K562 (cell line): Measurements from ENCODE around the gene IL12RB1. TPM values are rescaled to one million over a fixed set of nuclear protein-coding genes. Genes with fewer than 3 reads are reported as not detected.

ENCODE experiments used
- ADNP ChIP-seq: fragments of 200-800 bp; sonication (Bioruptor generic); IDR thresholded peaks from 2 replicates; pipeline ENCODE4 v1.6.1; 2016; ENCODE audit warnings: missing genetic modification characterization, missing compliant biosample characterization
- ARID1B ChIP-seq: fragments of 450-650 bp; IDR thresholded peaks from 2 replicates; pipeline ENCODE4 v1.6.1; 2016; ENCODE audit warnings: antibody characterized with exemption, mild to moderate bottlenecking, inconsistent platforms
- BHLHE40 ChIP-seq: IDR thresholded peaks from 2 replicates; pipeline ENCODE4 v1.6.1; 2011; ENCODE audit warnings: low read length, improper control_type of control experiment
- BRCA1 ChIP-seq, 2 experiments: fragments of 450-650 bp in 1 of 2; sonication (generic) in 1 of 2; formaldehyde crosslinking in 1 of 2; IDR thresholded peaks; 2 replicates each; pipeline versions ENCODE4 v1.5.0 to v1.6.1; 2017 to 2020; ENCODE audit warnings: mild to moderate bottlenecking in 1 of 2, missing genetic modification reagents in 1 of 2
- CTCF ChIP-seq, 3 experiments: IDR thresholded peaks in 2 of 3; conservative IDR thresholded peaks in 1 of 3; 2 replicates each; pipeline ENCODE4 v1.5.1; 2011 to 2012; ENCODE audit warnings: low read length in 3 of 3, mild to moderate bottlenecking in 3 of 3, control low read depth in 2 of 3, improper control_type of control experiment in 1 of 3, inconsistent platforms in 1 of 3, low read depth in 1 of 3, mixed read lengths in 1 of 3, moderate library complexity in 1 of 3; ENCODE audit not compliant: insufficient read depth in 2 of 3
- DEAF1 ChIP-seq: fragments of 450-650 bp; formaldehyde crosslinking; IDR thresholded peaks from 2 replicates; pipeline ENCODE4 v1.4.0; 2020; ENCODE audit warnings: mild to moderate bottlenecking, moderate library complexity
- EGR1 ChIP-seq: fragments of 450-650 bp; conservative IDR thresholded peaks from 2 replicates; pipeline ENCODE4 v1.6.1; 2017; ENCODE audit warnings: mild to moderate bottlenecking
- ELF1 ChIP-seq: fragments of 200-800 bp; sonication (Bioruptor generic); IDR thresholded peaks from 2 replicates; pipeline ENCODE4 v1.6.1; 2016; ENCODE audit warnings: missing genetic modification characterization, missing compliant biosample characterization
- FOXA1 ChIP-seq: fragments of 450-650 bp; IDR thresholded peaks from 2 replicates; pipeline ENCODE4 v1.6.1; 2016; ENCODE audit warnings: mild to moderate bottlenecking, borderline replicate concordance
- HDAC2 ChIP-seq: fragments of 450-650 bp; IDR thresholded peaks from 2 replicates; pipeline ENCODE4 v1.6.1; 2016; ENCODE audit warnings: mild to moderate bottlenecking
- HDGF ChIP-seq: fragments of 450-650 bp; IDR thresholded peaks from 2 replicates; pipeline ENCODE4 v1.6.1; 2016
- MCM2 ChIP-seq: fragments of 450-650 bp; IDR thresholded peaks from 2 replicates; pipeline ENCODE4 v1.6.1; 2017; ENCODE audit warnings: low read depth, mild to moderate bottlenecking
- MEIS2 ChIP-seq: fragments of 450-650 bp; IDR thresholded peaks from 2 replicates; pipeline ENCODE4 v1.6.1; 2014; ENCODE audit warnings: mild to moderate bottlenecking; ENCODE audit not compliant: partially characterized antibody
- MIER1 ChIP-seq: fragments of 450-650 bp; IDR thresholded peaks from 2 replicates; pipeline ENCODE4 v1.6.1; 2016; ENCODE audit warnings: antibody characterized with exemption, mild to moderate bottlenecking, low read depth
- PHF20 ChIP-seq: fragments of 450-650 bp; IDR thresholded peaks from 2 replicates; pipeline ENCODE4 v1.6.1; 2018; ENCODE audit not compliant: partially characterized antibody
- POLR3A ChIP-seq: IDR thresholded peaks from 2 replicates; pipeline ENCODE4 v1.6.1; 2011; ENCODE audit warnings: borderline replicate concordance, mild to moderate bottlenecking, moderate library complexity; ENCODE audit not compliant: insufficient read length, insufficient read depth; ENCODE audit errors: extremely low read depth
- PYGO2 ChIP-seq: fragments of 450-650 bp; IDR thresholded peaks from 2 replicates; pipeline ENCODE4 v1.6.1; 2016; ENCODE audit warnings: mild to moderate bottlenecking, missing genetic modification characterization, moderate library complexity, missing compliant biosample characterization
- TRIM25 ChIP-seq: fragments of 450-650 bp; IDR thresholded peaks from 2 replicates; pipeline ENCODE4 v1.7.0; 2016; ENCODE audit warnings: borderline replicate concordance
- ZNF24 ChIP-seq: fragments of 450-650 bp; IDR thresholded peaks from 2 replicates; pipeline ENCODE4 v1.6.1; 2016
- ZNF384 ChIP-seq: IDR thresholded peaks from 2 replicates; pipeline ENCODE4 v1.6.1; 2012; ENCODE audit warnings: low read depth, low read length, improper control_type of control experiment
- polyA plus RNA-seq, 8 experiments: library from polyadenylated mRNA; depleted of rRNA in 4 of 8; stranded (reverse) in 5 of 8; unstranded in 3 of 8; fragments of >200 nt; fragmentation: Nextera tagmentation in 2 of 8; fragmentation: Illumina TruSeq in 1 of 8; extraction: Ambion mirVana in 2 of 8; extraction: Trizol in 1 of 8; gene quantifications; 2 replicates each; pipeline versions ENCODE4 v1.2.1 to v1.2.3, GENCODE V29; 2011 to 2014; ENCODE audit warnings: inconsistent platforms in 1 of 8, missing spikeins in 1 of 8
- total RNA-seq, 7 experiments: library from RNA; depleted of rRNA in 6 of 7; stranded (reverse); fragments of >200 nt in 6 of 7; fragmentation: Illumina TruSeq in 2 of 7; extraction: Trizol in 2 of 7; gene quantifications; 2 replicates each; pipeline versions ENCODE4 v1.2.1 to v1.2.3, GENCODE V29; 2011 to 2021; ENCODE audit warnings: low replicate concordance in 1 of 7

Gene IL12RB1
- total and polyA plus RNA-seq, 9 of the 15 experiments (the other 6 are each of a cell fraction or from before 2014, with no cell fraction given), result 0.04 to 0.07 (median 0.06) TPM; not detected in 5

- TF ChIP-seq PYGO2 (tag), result no peak
- no peak for TF ChIP-seq MEIS2
- 0 out of 2 replicates have a peak, but pooled peaks have one; percentile 63 for TF ChIP-seq ZNF24
- TF ChIP-seq HDAC2, result peak; percentile 96
- TF ChIP-seq TRIM25, result peak; percentile 86; the same call in 1 of the 2 replicates
- TF ChIP-seq PHF20, result peak; percentile 80
- TF ChIP-seq FOXA1, result no peak
- peak; percentile 98 for TF ChIP-seq HDGF
- no peak for TF ChIP-seq BHLHE40
- TF ChIP-seq ARID1B, result peak; percentile 17; the same call in 1 of the 2 replicates
- TF ChIP-seq BRCA1 (IDR thresholded peaks at IDR 0.05), result no peak
- no peak for TF ChIP-seq BRCA1 (CRISPR knock-in tag; IDR thresholded peaks at IDR 0.05)
- TF ChIP-seq ZNF384, result no peak
- no peak for TF ChIP-seq DEAF1
- no peak for TF ChIP-seq MCM2
- TF ChIP-seq CTCF (IDR thresholded peaks at IDR 0.05 in 2 of 3, conservative IDR thresholded peaks at IDR 0.05 in 1 of 3; ENCODE audit: insufficient read depth in 2 of 3, low read depth in 1 of 3, low read length in 3 of 3), result 0 out of 6 replicates have a peak, but pooled peaks of 2 of the 3 experiments have one; percentile 13 to 16
- 0 out of 2 replicates have a peak, but pooled peaks have one; percentile 46 for TF ChIP-seq MIER1
- TF ChIP-seq ELF1, result no peak
- peak; percentile 39; the same call in 1 of the 2 replicates for TF ChIP-seq EGR1
- TF ChIP-seq POLR3A, result no peak
- TF ChIP-seq ADNP, result peak; percentile 99
Observed at GRCh38 chr19:18097217-18097992, 10.7 kb upstream of the IL12RB1 start, which contains the start of gene MAST3 (continued).
